GM21576 (cell line): ENCODE results near the gene HCN4.

Experiments
- ATAC-seq: cut with Tn5 transposase; IDR thresholded peaks from one replicate; pipeline ENCODE4 v1.9.1; 2021; ENCODE audit warnings: mild to moderate bottlenecking, moderate library complexity; ENCODE audit not compliant: unreplicated experiment

Gene HCN4

GRCh38 chr15:73328149-73328820 is 40.5 kb downstream of the HCN4 start:
- ATAC-seq, result no peak

DNA sequence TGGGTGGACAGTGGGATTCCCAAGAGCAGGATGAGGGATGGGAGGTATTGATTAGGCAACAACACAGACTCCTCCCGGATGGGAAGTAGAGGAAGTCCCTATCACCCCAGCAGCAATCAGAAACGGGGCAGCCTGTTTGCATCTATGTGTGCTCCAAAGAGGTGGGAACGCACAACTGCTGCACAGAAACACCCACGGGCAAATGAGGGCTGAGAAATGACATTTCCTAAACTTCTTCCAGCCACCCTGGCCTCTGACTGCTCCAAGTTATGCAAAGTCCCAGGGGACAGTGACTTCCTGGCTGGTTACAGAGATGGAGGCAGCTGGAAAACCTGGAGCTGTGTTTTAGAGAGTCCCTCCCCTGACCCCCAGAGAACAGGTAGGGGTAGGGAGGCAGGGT is 42.6 kb downstream of the HCN4 start:
- no peak for ATAC-seq

DNA sequence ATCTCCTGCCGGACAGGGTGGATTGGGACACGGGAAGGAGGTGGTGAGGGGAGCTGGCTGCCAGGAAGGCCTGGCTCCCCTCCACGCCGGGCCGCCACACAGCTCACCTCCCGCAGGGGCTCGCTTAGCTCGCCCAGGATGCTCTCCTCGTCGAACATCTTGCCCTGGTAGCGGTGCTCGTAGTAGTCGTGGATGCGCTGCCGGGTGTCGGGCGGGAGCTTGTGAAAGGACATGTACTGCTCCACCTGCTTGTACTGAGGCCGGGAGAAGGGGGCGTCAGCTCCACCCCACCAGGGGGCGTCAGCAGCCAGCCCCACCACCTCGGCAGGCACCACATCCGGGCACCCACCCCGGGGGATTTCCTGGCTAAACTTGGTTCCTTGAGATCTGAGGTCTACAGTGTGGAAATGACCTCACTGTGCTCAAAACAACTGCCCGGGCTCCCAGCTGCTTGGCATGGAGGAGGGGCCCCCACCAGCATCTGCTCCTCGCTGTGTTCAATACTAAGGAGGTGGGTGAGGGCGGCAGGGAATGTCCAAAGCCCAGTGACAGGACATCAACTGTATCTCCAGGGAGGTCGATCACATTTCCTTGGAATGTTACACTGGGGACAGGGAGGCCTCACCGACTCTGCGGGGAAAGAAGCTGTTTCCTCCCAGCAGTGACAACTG is 43.4 kb downstream of the HCN4 start:
- ATAC-seq, result no peak

DNA sequence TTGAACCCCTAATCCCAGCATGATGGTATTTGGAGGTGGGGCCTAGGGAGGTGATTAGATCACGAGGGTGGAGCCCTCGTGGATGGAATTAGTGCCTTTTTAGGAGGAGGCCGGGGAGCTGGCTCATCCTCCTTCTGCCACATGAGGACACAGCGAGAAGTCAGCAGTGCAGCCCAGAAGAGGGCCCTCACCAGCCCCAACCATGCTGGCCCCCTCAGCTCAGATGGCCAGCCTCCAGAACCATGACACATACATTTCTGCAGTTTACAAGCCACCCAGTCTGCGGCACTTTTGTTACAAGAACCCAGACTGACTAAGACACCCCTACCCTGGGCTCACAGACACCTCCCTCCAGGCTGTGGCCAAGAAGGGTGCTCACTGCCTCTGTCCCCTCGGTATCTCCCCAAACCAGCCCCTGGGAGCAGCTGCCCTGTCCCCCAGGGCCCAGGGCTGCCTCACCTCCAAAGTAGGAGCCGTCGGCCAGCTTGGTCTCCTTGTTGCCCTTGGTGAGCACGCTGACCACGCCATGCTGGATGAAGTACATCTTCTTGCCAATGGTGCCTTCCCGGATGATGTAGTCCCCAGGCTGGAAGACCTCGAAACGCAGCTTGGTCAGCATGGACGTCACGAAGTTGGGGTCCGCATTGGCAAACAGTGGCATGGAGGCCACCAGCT is 44.1 kb downstream of the HCN4 start:
- ATAC-seq, result no peak

- ATAC-seq, result no peak
Observed at GRCh38 chr15:73323956-73324355, 44.8 kb downstream of the HCN4 start.

GRCh38 chr15:73323374-73323955 is 45.3 kb downstream of the HCN4 start:
- ATAC-seq, result no peak

DNA sequence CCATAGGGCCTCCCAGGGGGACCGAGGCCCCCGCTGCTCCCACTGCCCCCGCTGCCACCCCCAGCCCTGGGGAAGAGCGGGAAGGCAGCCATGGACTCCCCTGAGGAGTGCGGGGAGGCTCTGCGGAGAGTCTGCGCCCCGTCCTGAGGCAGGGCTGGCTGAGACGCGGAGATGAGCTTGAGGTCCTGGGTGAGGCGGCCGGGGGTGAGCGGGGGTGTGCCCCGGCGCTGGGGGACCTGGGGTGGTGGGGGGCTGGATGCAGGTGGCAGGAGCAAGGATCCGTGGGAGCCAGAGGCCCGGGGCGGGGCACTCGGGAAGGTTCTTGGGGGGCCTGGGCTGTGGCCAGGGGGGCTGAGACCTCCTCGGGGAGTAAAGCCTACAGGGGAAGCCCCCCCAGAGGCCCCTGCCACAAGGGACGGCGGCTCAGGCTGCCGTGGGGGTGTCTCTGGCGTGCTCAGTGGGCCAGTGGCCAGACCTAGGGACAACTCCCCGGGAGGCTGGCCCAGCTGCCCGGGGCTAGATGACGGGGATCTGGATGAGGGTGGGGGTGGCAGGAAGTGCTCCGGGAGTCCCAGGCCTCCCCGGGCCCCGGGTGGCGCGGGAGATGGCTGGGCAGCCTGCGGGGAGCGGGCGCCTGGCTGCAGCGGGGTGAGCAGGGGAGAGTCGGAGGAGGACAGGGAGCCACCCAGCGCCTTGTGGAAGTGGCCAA is 45.9 kb downstream of the HCN4 start:
- no peak for ATAC-seq

DNA sequence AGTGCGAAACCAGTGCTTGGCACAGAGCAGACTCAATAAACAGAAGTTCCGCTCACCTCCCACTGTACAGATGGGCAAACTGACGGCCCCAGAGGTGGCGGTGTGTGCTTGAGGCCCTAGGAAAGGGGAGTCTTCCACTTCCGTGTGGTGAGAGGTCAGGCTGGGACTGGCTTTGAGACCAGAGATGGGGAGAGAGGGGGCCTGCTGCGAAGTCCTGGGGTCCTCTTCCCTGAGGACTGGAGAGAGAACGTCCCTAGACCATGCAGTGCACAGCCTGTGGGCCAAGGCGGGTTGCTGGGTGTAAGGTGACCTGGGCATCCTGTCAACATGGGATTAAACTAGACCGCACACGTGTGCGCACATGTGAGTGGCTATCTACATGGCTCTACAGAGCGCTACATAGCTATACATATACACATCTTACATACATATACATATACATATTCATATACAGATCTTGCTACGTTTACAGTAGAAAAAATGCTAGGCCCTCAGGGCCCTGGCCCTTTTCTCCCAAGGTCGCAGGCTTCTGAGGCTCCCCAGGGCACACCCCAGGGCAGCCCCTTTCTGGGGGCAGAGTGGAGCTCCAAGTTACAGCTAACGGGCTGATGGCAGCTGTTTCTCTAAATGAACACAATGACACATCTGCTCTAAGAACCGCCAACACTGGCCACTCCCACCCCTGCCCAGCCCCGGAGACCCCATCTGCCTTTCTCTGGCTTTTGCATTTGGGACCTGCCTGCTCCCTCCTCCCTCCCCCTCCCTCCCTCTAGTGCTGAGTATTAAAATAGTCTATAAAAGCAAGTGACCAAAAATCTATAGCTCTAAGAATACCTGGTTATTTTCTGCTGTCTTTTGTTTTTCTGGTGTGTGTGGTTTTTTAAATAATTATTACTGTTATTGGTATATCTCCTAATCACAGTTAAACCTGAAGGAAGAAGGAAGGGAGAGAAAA is 47.0 kb downstream of the HCN4 start:
- ATAC-seq, result no peak

DNA sequence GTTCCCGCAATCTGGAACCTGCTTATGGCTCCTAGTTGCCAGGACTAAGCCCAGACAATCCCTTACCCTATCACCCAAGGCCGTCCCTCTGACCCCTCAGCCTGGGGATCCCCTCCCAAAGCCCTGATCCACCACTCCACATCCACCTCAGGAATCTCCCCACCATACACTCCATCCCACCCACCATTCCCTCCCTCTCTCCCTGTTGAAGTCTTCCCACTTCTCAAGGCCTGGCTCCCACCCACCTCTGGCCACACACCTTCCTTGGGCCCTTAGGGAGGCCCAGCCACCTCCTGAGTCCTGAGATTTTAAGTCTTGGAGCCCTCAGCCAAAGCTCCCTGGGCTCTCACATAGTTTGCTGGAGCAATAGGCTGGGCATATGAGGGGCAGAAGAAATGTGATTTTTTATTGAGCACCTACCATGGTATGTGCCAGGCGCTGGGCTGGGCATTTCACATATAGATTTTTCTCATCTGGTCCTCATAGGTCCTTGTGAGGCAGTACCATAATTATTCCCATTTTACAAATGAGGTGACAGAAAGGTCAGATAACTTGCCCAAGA is 48.1 kb downstream of the HCN4 start:
- ATAC-seq, result no peak

GRCh38 chr15:73319460-73320245 is 49.1 kb downstream of the HCN4 start:
- no peak for ATAC-seq

DNA sequence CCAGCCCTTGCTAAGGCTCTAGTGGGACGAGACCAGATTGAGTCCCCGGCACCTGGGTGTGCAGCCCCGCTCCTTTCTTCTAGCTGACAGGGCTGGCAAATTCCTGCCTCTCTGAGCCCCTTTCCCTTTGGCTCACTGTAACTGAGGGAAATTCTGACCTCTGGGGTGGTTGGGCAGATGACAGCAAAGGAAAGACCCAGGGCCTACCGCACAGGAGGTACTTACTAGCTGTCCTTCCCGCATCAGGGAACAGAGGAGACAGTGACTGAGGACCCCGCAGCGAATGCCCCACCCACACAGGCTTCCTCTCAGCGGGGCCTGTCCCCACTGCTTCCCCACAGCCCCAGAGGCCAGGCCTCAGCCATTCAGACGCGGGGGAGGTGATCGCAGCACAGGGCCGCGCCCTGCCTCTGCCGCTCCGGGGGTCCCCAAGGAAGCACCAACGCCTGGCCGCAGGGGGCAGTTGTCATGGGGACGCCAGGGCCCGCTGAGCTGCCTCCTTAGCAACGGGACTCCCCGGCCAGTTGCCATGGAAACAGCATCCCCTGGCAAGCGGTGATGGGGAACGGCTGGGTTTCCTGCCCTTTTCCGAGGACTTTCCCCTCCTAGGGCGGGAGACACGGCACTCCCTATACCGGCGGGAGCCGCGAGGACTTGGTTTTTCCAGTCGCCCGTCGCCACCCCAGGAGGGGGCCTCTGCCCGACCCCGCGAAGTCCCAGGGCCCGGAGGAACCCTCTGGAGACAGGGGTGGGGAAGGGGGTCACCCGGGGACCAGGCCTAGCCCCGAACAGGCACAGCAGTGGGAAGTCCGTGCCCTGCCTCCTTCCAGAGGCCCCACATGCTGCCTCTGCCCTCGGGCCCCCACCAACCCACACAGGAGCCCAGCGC is 50.1 kb downstream of the HCN4 start:
- no peak for ATAC-seq

DNA sequence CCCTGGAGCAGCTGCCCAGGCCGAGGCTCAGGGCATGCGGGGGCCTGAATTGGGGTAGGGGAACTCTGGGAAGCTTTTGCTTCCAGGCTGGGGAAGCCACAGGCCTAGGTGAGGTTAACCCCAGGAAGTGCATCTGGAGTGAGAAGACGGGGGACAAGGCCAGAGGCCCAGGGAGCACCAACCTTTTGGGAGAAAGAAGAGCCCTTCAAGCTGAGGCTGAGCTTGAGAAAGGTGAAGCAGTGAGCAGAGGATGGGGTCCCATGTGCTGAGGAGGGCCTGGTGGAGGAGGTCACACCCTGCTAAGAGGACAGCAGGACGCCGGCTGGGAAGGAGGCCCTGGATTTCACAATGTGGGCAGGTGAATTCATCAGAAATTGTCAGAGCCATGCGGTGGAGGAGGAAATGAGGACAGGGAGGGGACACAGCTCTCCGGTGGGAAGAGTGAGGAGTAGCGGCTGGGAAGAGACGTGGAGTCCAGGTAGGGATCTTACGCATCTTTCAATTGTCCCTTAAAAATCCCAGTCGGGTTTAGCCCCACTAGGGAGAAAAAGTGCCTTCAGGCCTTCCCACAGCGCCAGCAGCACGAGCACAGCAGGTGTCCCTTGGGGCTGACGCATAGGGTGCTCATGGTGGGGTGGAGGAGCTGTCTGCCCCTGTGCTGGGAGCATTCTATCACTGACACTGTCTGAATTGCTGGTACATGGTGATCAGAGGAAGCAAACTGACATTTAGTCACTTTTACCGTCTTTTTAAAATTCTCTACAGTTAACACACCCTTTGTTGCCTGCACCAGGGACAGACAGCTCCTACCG is 50.9 kb downstream of the HCN4 start:
- ATAC-seq, result no peak

GRCh38 chr15:73313861-73314260 is 54.9 kb downstream of the HCN4 start:
- ATAC-seq, result no peak

- ATAC-seq, result no peak
Observed at GRCh38 chr15:73308305-73308704, 60.5 kb downstream of the HCN4 start.

DNA sequence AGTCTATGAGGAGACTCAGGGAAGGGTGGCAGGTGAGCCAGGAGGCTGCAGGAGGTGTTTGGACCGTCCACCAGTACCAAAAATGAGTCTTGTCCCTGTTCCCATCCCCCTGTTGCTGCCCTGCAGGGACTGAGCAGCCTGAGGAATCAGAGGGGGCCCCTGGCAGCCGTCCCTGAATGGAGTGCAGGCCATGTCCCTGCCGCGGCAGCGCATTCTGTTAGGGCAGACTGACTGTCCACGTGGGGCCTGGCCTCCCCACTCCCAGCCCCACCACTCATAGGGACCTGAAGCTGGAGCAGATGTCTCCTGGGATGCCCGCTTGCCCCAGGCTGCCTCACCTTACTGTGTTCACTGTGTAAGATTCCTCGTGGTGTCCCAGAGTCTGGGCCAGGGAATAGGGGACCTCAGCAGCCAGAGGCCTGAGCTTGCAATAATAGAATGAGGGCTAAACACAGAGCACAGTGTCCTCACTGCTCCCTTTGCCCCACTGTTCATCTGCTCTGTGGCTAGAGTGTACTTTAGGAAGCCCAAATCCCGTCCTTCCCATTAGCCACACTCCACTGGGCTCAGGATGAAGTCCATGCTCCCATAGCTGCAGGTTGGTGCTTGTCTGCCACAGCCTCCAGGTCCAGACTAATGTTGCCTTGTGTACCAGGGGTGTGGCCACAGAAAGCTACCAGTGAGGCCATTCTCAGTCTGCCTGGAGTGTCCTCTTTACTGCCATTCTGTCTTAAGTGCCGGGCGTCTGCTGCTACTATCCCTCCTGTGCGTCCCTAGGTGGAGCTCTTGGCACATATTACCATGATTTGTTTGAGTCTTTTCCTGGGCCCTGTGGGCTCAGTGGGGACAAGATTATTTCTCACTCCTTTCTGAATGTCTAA is 63.2 kb downstream of the HCN4 start:
- ATAC-seq, result no peak

- ATAC-seq, result no peak
Observed at GRCh38 chr15:73303636-73304035, 65.1 kb downstream of the HCN4 start.
